A673 (cell line): ENCODE measurements around the gene CLDN5. TPM values are rescaled to one million over a fixed set of nuclear protein-coding genes. Genes with fewer than 3 reads are reported as not detected.

ENCODE experiments used
- BruUV-seq: library from RNA; stranded (reverse); fragments of 400-500 nt; replicated peaks from 2 replicates; lab custom pipeline; 2021; lab: Mats Ljungman, UMichigan
- CTCF ChIA-PET: fragments of 300-600 bp; sonication (Branson Sonifier 250); formaldehyde crosslinking; loops from one replicate; lab custom pipeline; 2022; ENCODE audit warnings: antibody characterized with exemption; lab: Charles Lee
- POLR2A ChIA-PET: fragments of 300-600 bp; sonication (Branson Sonifier 250); formaldehyde crosslinking; loops from one replicate; lab custom pipeline; 2022; ENCODE audit warnings: antibody characterized with exemption; ENCODE audit not compliant: low non-redundant PET; lab: Charles Lee
- DNase-seq: peaks from one replicate; pipeline ENCODE4 v3.0.0-alpha.2; 2015; ENCODE audit warnings: low spot score
- H3K27ac ChIP-seq: fragments of 200-600 bp; sonication (generic); 2 replicates; pipeline ENCODE4 v1.5.1; 2016; ENCODE audit warnings: mixed run types, low read depth, mild to moderate bottlenecking, mixed read lengths, antibody characterized with exemption, low read length; ENCODE audit not compliant: poor library complexity, severe bottlenecking
- H3K27me3 ChIP-seq: fragments of 200-600 bp; sonication (generic); replicated peaks from 2 replicates; pipeline ENCODE4 v1.6.1; 2017; ENCODE audit warnings: mixed run types, low read depth, mild to moderate bottlenecking, mixed read lengths, antibody characterized with exemption, low read length; ENCODE audit not compliant: insufficient read depth, poor library complexity
- H3K36me3 ChIP-seq: fragments of 200-600 bp; sonication (generic); 2 replicates; pipeline ENCODE4 v1.6.1; 2016; ENCODE audit warnings: mixed run types, mild to moderate bottlenecking, mixed read lengths, antibody characterized with exemption, low read length; ENCODE audit not compliant: insufficient read depth, poor library complexity, severe bottlenecking
- H3K4me1 ChIP-seq: fragments of 200-600 bp; sonication (generic); 2 replicates; pipeline ENCODE4 v1.6.1; 2017; ENCODE audit warnings: mixed run types, mild to moderate bottlenecking, mixed read lengths, antibody characterized with exemption, low read length; ENCODE audit not compliant: insufficient read depth, poor library complexity, severe bottlenecking
- H3K4me3 ChIP-seq: fragments of 200-600 bp; sonication (generic); 2 replicates; pipeline ENCODE4 v1.5.1; 2016; ENCODE audit warnings: low read depth, mixed run types, mild to moderate bottlenecking, mixed read lengths, low read length; ENCODE audit not compliant: poor library complexity, severe bottlenecking
- H3K9me3 ChIP-seq: fragments of 200-600 bp; sonication (generic); 2 replicates; pipeline ENCODE4 v1.6.1; 2016; ENCODE audit warnings: mixed run types, low read depth, mild to moderate bottlenecking, mixed read lengths, antibody characterized with exemption, low read length; ENCODE audit not compliant: poor library complexity, severe bottlenecking
- CTCF ChIP-seq: fragments of 300-800, 200-600 bp; sonication (generic); conservative IDR thresholded peaks from 2 replicates; pipeline ENCODE4 v1.5.1; 2017; ENCODE audit warnings: low read depth, mild to moderate bottlenecking, antibody characterized with exemption, low read length, moderate library complexity, mixed read lengths
- EZH2 ChIP-seq: fragments of 200-600 bp; sonication (generic); IDR thresholded peaks from 2 replicates; pipeline ENCODE4 v1.6.1; 2017; ENCODE audit warnings: borderline replicate concordance, low read depth, mild to moderate bottlenecking, mixed read lengths, antibody characterized with exemption, low read length; ENCODE audit not compliant: poor library complexity, severe bottlenecking
- intact Hi-C: fragments of 100-400 bp; cut with micrococcal nuclease; formaldehyde crosslinking; loops from one replicate; pipeline ENCODE4 v1.10.0; 2022; ENCODE audit not compliant: unreplicated experiment
- total RNA-seq: library from RNA; stranded (reverse); gene quantifications from 2 replicates; pipeline ENCODE4 v1.2.3, GENCODE V29; 2021

CLDN5 gene
- total RNA-seq, 1 experiment from 2014 or later: 0.21 TPM

GRCh38 chr22:19503367-19503766, 20.8 kb downstream of the CLDN5 start:
- intact Hi-C loops: no loop called here
- TF ChIP-seq CTCF (no peak), EZH2 (no peak)
- Histone ChIP-seq H3K4me1 (no peaks in the 10 kb centered on the region), H3K4me3 (no peak overlapping the region), H3K27me3 (no peaks in the 10 kb centered on the region), H3K27ac (no peak overlapping the region), H3K36me3 (peaks cover 14% of the 10 kb centered on the region), H3K9me3 (no peaks in the 10 kb centered on the region)
- CTCF ChIA-PET: no interaction called here
- BruUV-seq: no TSS peak
- DNase-seq: no peak
- POLR2A ChIA-PET: no interaction called here

- Histone ChIP-seq H3K27ac (no peak overlapping the region), H3K27me3 (no peaks in the 10 kb centered on the region), H3K9me3 (no peaks in the 10 kb centered on the region), H3K36me3 (peaks cover 15% of the 10 kb centered on the region), H3K4me3 (no peak overlapping the region), H3K4me1 (no peaks in the 10 kb centered on the region)
- ChIA-PET POLR2A (no interaction called here), CTCF (no interaction called here)
- no TSS peak for BruUV-seq
- no peak for DNase-seq
- TF ChIP-seq EZH2 (no peak), CTCF (no peak)
- intact Hi-C loops: no loop called here
These were observed 22.2 kb downstream of the CLDN5 start for GRCh38 chr22:19501897-19502447.

- H3K27ac ChIP-seq: no peak overlapping the region
- H3K27me3 ChIP-seq: no peaks in the 10 kb centered on the region
- H3K4me1 ChIP-seq: no peaks in the 10 kb centered on the region
- POLR2A ChIA-PET: no interaction called here
- no peak for DNase-seq
- no peaks in the 10 kb centered on the region for H3K9me3 ChIP-seq
- BruUV-seq: no TSS peak
- intact Hi-C loops: no loop called here
- no peak for TF ChIP-seq EZH2
- TF ChIP-seq CTCF: no peak
- H3K4me3 ChIP-seq: no peak overlapping the region
- CTCF ChIA-PET: interaction anchor here (0.6 kb wide), 1 partner anchor 12 kb away, joined by 5 read pairs; no protein-coding TSS in a partner anchor
- H3K36me3 ChIP-seq: peaks cover 36% of the 10 kb centered on the region
These were observed 24.3 kb downstream of the CLDN5 start for GRCh38 chr22:19499880-19500242.
